ENCODE measurements around the gene PTPRN2.

DNA sequence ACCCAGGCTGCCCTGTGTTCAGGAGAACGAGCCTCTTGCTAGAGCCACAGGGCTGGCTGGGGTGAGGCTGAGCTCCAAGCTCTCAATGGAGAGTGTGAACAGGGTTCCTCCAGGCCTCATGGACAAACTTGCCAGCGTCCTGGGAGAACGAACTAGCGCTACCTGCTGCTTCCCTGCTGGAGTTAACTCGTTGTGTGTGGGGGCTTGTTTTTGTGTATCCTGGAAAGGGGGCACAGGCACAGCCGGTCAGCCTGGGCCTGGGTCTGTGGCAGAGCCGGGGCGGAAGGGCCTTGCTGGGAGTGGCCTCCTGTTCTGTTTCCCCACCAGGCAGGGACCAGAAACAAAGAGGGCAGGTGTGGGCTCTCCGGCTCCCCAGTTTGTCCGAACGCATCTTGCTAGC is 991.6 kb downstream of the PTPRN2 start:
- TF ChIP-seq CEBPB (IDR thresholded peaks at IDR 0.05; ENCODE audit: low read depth) (no peak), POLR2AphosphoS5 (IDR thresholded peaks at IDR 0.05; ENCODE audit: low read depth, low read length) (no peak), POLR2A (IDR thresholded peaks at IDR 0.05; ENCODE audit: borderline replicate concordance, extremely low read depth, insufficient read depth, insufficient read length) (no peak), EZH2 (IDR thresholded peaks at IDR 0.05) (no peak), RAD21 (IDR thresholded peaks at IDR 0.05; ENCODE audit: low read depth) (no peak), ZFX (IDR thresholded peaks at IDR 0.05) (no peak), SRF (IDR thresholded peaks at IDR 0.05; ENCODE audit: low read depth) (no peak), EZH2phosphoT487 (IDR thresholded peaks at IDR 0.05; ENCODE audit: borderline replicate concordance) (no peak)
- TF ChIP-seq, protein P1, sequence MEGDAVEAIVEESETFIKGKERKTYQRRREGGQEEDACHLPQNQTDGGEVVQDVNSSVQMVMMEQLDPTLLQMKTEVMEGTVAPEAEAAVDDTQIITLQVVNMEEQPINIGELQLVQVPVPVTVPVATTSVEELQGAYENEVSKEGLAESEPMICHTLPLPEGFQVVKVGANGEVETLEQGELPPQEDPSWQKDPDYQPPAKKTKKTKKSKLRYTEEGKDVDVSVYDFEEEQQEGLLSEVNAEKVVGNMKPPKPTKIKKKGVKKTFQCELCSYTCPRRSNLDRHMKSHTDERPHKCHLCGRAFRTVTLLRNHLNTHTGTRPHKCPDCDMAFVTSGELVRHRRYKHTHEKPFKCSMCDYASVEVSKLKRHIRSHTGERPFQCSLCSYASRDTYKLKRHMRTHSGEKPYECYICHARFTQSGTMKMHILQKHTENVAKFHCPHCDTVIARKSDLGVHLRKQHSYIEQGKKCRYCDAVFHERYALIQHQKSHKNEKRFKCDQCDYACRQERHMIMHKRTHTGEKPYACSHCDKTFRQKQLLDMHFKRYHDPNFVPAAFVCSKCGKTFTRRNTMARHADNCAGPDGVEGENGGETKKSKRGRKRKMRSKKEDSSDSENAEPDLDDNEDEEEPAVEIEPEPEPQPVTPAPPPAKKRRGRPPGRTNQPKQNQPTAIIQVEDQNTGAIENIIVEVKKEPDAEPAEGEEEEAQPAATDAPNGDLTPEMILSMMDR (IDR thresholded peaks at IDR 0.05 in 2 of 3, conservative IDR thresholded peaks at IDR 0.05 in 1 of 3; ENCODE audit: borderline replicate concordance in 1 of 3, insufficient read depth in 1 of 3, low read depth in 2 of 3, low read length in 2 of 3), result no peak
- TF ChIP-seq, protein P2, sequence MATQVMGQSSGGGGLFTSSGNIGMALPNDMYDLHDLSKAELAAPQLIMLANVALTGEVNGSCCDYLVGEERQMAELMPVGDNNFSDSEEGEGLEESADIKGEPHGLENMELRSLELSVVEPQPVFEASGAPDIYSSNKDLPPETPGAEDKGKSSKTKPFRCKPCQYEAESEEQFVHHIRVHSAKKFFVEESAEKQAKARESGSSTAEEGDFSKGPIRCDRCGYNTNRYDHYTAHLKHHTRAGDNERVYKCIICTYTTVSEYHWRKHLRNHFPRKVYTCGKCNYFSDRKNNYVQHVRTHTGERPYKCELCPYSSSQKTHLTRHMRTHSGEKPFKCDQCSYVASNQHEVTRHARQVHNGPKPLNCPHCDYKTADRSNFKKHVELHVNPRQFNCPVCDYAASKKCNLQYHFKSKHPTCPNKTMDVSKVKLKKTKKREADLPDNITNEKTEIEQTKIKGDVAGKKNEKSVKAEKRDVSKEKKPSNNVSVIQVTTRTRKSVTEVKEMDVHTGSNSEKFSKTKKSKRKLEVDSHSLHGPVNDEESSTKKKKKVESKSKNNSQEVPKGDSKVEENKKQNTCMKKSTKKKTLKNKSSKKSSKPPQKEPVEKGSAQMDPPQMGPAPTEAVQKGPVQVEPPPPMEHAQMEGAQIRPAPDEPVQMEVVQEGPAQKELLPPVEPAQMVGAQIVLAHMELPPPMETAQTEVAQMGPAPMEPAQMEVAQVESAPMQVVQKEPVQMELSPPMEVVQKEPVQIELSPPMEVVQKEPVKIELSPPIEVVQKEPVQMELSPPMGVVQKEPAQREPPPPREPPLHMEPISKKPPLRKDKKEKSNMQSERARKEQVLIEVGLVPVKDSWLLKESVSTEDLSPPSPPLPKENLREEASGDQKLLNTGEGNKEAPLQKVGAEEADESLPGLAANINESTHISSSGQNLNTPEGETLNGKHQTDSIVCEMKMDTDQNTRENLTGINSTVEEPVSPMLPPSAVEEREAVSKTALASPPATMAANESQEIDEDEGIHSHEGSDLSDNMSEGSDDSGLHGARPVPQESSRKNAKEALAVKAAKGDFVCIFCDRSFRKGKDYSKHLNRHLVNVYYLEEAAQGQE (IDR thresholded peaks at IDR 0.05; ENCODE audit: low read depth), result no peak
